KMS-11 (cell line): ENCODE measurements around the gene PCCA.
"Not testable (repeated sequence)": the region's sequence is repeated elsewhere in the genome, so short reads cannot be mapped to it uniquely, and the experiment has no call there.

Experiments used
- H2AFZ ChIP-seq: fragments of 200-600 bp; sonication (generic); 2 replicates; pipeline ENCODE4 v1.6.1; 2016; ENCODE audit warnings: antibody characterized with exemption, mixed run types, low read depth
- H3K27ac ChIP-seq: fragments of 200-600 bp; sonication (generic); 2 replicates; pipeline ENCODE4 v1.6.1; 2016; ENCODE audit warnings: mild to moderate bottlenecking, mixed run types
- H3K27me3 ChIP-seq: fragments of 200-600 bp; sonication (generic); 2 replicates; pipeline ENCODE4 v1.6.1; 2017; ENCODE audit warnings: mild to moderate bottlenecking, low read depth, mixed run types, moderate library complexity; ENCODE audit not compliant: insufficient read depth
- H3K36me3 ChIP-seq: fragments of 200-600 bp; sonication (generic); 2 replicates; pipeline ENCODE4 v1.6.1; 2017; ENCODE audit warnings: mild to moderate bottlenecking, mixed run types; ENCODE audit not compliant: insufficient read depth
- H3K4me1 ChIP-seq: fragments of 200-600 bp; sonication (generic); 2 replicates; pipeline ENCODE4 v1.6.1; 2016; ENCODE audit warnings: mild to moderate bottlenecking, low read depth, mixed run types; ENCODE audit not compliant: poor library complexity, severe bottlenecking
- H3K4me2 ChIP-seq: fragments of 200-600 bp; sonication (generic); 2 replicates; pipeline ENCODE4 v1.7.0; 2016; ENCODE audit warnings: mild to moderate bottlenecking, mixed run types
- H3K4me3 ChIP-seq: fragments of 200-600 bp; sonication (generic); IDR thresholded peaks from 2 replicates; pipeline ENCODE4 v1.6.1; 2017; ENCODE audit warnings: low read depth, low read length, mixed read lengths; ENCODE audit not compliant: insufficient read depth
- H3K79me2 ChIP-seq: fragments of 200-600 bp; sonication (generic); 2 replicates; pipeline ENCODE4 v1.6.1; 2016; ENCODE audit warnings: low read depth, mixed run types; ENCODE audit not compliant: insufficient read depth
- H3K9ac ChIP-seq: fragments of 200-600 bp; sonication (generic); 2 replicates; pipeline ENCODE4 v1.6.1; 2016; ENCODE audit warnings: mild to moderate bottlenecking, mixed run types
- H4K20me1 ChIP-seq: fragments of 200-600 bp; sonication (generic); 2 replicates; pipeline ENCODE4 v1.6.1; 2016; ENCODE audit warnings: mild to moderate bottlenecking, mixed run types; ENCODE audit not compliant: insufficient read depth
- CTCF ChIP-seq: fragments of 200-600 bp; sonication (generic); conservative IDR thresholded peaks from 2 replicates; pipeline ENCODE4 v1.6.1; 2017; ENCODE audit warnings: low read depth, mild to moderate bottlenecking, antibody characterized with exemption, low read length, moderate library complexity, mixed read lengths

PCCA gene

GRCh38 chr13:100382785-100383184, 293.9 kb downstream of the PCCA start:
- Histone ChIP-seq H3K79me2 (no peaks in the 10 kb centered on the region), H4K20me1 (no peaks in the 10 kb centered on the region), H3K9ac (no peak overlapping the region), H3K36me3 (no peaks in the 10 kb centered on the region), H3K27ac (no peak overlapping the region), H3K4me3 (no peak overlapping the region), H3K27me3 (no peaks in the 10 kb centered on the region), H3K4me2 (no peak overlapping the region), H3K4me1 (no peaks in the 10 kb centered on the region), H2AFZ (no peak overlapping the region)
- no peak for TF ChIP-seq CTCF

GRCh38 chr13:100387416-100387815, 298.5 kb downstream of the PCCA start:
- Histone ChIP-seq H3K36me3 (no peaks in the 10 kb centered on the region), H3K79me2 (no peaks in the 10 kb centered on the region), H3K27me3 (no peaks in the 10 kb centered on the region), H3K4me2 (no peak overlapping the region), H3K9ac (no peak overlapping the region), H3K4me1 (peaks cover 8% of the 10 kb centered on the region), H3K4me3 (no peak overlapping the region), H3K27ac (no peak overlapping the region), H2AFZ (no peak overlapping the region), H4K20me1 (no peaks in the 10 kb centered on the region)
- TF ChIP-seq CTCF, result no peak

- not testable (repeated sequence) for H3K4me2 ChIP-seq, H3K27ac ChIP-seq
Measured at GRCh38 chr13:100388150-100388549, 299.3 kb downstream of the PCCA start.

GRCh38 chr13:100388923-100389322, 300.0 kb downstream of the PCCA start:
- H3K4me3 ChIP-seq, result no peak overlapping the region
- no peaks in the 10 kb centered on the region for H3K79me2 ChIP-seq
- no peak overlapping the region for H2AFZ ChIP-seq
- H3K27me3 ChIP-seq, result no peaks in the 10 kb centered on the region
- H4K20me1 ChIP-seq, result no peaks in the 10 kb centered on the region
- H3K4me1 ChIP-seq, result peaks cover 22% of the 10 kb centered on the region
- no peak overlapping the region for H3K9ac ChIP-seq
- H3K36me3 ChIP-seq, result no peaks in the 10 kb centered on the region
- H3K27ac ChIP-seq, result no peak overlapping the region
- H3K4me2 ChIP-seq, result no peak overlapping the region
- no peak for TF ChIP-seq CTCF

More at GRCh38 chr13:100388150-100388549, 299.3 kb downstream of the PCCA start:
- not testable (repeated sequence) for H3K79me2 ChIP-seq, H3K4me3 ChIP-seq, H4K20me1 ChIP-seq, H3K27me3 ChIP-seq, H2AFZ ChIP-seq, H3K36me3 ChIP-seq, H3K9ac ChIP-seq
- peaks cover 15% of the 10 kb centered on the region for H3K4me1 ChIP-seq

- no peak for TF ChIP-seq CTCF
- peaks cover 23% of the 10 kb centered on the region for H3K4me1 ChIP-seq
- H3K27ac ChIP-seq, result no peak overlapping the region
Measured at GRCh38 chr13:100389617-100390016, 300.7 kb downstream of the PCCA start.

More at GRCh38 chr13:100389617-100390016, 300.7 kb downstream of the PCCA start:
- no peak overlapping the region for H3K4me2 ChIP-seq
- no peak overlapping the region for H2AFZ ChIP-seq
- H3K79me2 ChIP-seq, result no peaks in the 10 kb centered on the region
- no peaks in the 10 kb centered on the region for H4K20me1 ChIP-seq
- no peak overlapping the region for H3K4me3 ChIP-seq
- no peaks in the 10 kb centered on the region for H3K27me3 ChIP-seq
- H3K9ac ChIP-seq, result no peak overlapping the region
- no peaks in the 10 kb centered on the region for H3K36me3 ChIP-seq
